Subcutaneous adipose tissue (tissue), 4 donors: ENCODE measurements around the gene UBE2V1. TPM values are rescaled to one million over a fixed set of nuclear protein-coding genes. Genes with fewer than 3 reads are reported as not detected.

Experiments used
- CTCF ChIP-seq: fragments of 450-650 bp; IDR thresholded peaks from one replicate; pipeline ENCODE4 v1.5.1; 2016; ENCODE audit warnings: low read depth, mild to moderate bottlenecking, control low read depth, antibody characterized with exemption, moderate library complexity
- total RNA-seq, 4 donors: library from RNA; depleted of rRNA; stranded (reverse); fragments of >200 nt; gene quantifications; one replicate each; pipeline ENCODE4 v1.1.0, GENCODE V29; 2016

The UBE2V1 gene
- total RNA-seq, 4 donors from 2014 or later = 61.9 to 117 (median 95.1) TPM

GRCh38 chr20:50065325-50065615 is 47.7 kb downstream of the UBE2V1 start:
- TF ChIP-seq CTCF = no peak

GRCh38 chr20:50062006-50062838 is 50.7 kb downstream of the UBE2V1 start:
- no peak for TF ChIP-seq CTCF

GRCh38 chr20:50061151-50062005 is 51.6 kb downstream of the UBE2V1 start:
- TF ChIP-seq CTCF = no peak

- no peak for TF ChIP-seq CTCF
Observed at GRCh38 chr20:50058662-50059402, 54.1 kb downstream of the UBE2V1 start.

GRCh38 chr20:50057714-50058053 is 55.3 kb downstream of the UBE2V1 start:
- no peak for TF ChIP-seq CTCF

GRCh38 chr20:50056951-50057713 is 55.8 kb downstream of the UBE2V1 start:
- no peak for TF ChIP-seq CTCF
